Putamen (tissue), 1 donor: ENCODE data around the gene UBR4.
A peak's percentile ranks its signal among the peaks of the same experiment; 100 is the strongest.
"Not testable (repeated sequence)": the region's sequence is repeated elsewhere in the genome, so short reads cannot be mapped to it uniquely, and the experiment has no call there.

Source experiments
- DNase-seq: peaks from one replicate; pipeline ENCODE4 v3.0.0-alpha.2; 2016; ENCODE audit warnings: low spot score

The UBR4 gene

GRCh38 chr1:19209990-19210771, at the start of gene UBR4:
Gene UBR4 (minus strand): TSS chr1:19210266. CDS start chr1:19210248, 18 bp downstream.
- DNase-seq: peak; percentile 94

GRCh38 chr1:19258353-19258752, 48.3 kb upstream of the UBR4 start:
- DNase-seq: no peak

DNA sequence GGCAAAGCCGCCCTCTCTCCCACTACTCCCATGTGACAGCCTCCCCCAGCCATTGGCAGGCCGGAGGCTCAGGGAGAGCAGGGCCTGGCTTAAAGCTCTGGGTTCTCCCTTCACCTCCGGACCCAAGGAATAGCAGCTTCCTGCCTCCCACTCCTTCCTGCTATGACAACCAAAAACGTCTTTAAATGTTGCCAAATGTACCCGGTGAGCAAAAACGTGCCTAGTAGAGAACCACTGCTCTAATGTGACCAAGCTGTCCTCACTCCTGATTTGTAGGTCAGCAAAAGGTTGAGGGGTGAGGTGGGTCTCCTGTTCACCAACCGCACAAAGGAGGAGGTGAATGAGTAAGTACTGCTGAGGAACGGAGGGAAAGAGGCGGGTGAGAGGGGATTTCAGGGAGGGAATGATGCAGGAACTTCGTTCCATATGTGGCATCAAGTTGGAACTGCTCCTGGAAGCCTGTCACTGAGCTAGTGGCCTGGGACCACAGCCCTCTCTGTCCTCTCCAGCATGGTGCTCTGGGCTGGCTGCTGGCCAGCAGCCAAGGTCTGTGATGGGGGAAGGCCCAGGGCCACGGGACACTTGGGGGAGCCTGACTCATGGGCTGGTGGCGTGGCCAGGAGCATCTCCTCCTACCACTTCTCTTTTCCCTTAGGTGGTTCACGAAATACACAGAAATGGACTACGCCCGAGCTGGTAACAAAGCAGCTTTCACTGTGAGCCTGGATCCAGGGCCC, 47.3 kb upstream of the UBR4 start:
- DNase-seq: no peak

GRCh38 chr1:19256301-19256700, 46.2 kb upstream of the UBR4 start:
- DNase-seq: not testable (repeated sequence)

DNA sequence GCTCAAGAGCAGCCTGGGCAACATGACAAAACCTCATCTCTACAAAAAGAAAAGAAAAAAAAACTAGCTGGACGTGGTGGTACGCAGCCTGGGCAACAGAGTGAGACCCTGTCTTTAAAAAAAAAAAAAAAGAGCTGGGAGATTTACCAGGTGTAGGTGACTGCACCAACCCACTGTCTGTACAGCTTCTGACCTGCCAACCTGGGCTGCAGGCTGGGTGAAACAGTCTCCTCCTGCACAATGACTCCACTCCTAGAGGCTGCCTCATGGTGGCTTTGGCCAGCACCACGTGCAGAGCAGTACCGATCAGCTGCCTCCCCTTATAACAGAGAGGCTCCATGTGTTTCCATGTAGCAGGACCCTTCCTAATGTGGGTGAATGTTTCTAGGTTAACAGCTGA, 45.2 kb upstream of the UBR4 start:
- DNase-seq: no peak

GRCh38 chr1:19254416-19254815, 44.4 kb upstream of the UBR4 start:
- DNase-seq: peak; percentile 12

DNA sequence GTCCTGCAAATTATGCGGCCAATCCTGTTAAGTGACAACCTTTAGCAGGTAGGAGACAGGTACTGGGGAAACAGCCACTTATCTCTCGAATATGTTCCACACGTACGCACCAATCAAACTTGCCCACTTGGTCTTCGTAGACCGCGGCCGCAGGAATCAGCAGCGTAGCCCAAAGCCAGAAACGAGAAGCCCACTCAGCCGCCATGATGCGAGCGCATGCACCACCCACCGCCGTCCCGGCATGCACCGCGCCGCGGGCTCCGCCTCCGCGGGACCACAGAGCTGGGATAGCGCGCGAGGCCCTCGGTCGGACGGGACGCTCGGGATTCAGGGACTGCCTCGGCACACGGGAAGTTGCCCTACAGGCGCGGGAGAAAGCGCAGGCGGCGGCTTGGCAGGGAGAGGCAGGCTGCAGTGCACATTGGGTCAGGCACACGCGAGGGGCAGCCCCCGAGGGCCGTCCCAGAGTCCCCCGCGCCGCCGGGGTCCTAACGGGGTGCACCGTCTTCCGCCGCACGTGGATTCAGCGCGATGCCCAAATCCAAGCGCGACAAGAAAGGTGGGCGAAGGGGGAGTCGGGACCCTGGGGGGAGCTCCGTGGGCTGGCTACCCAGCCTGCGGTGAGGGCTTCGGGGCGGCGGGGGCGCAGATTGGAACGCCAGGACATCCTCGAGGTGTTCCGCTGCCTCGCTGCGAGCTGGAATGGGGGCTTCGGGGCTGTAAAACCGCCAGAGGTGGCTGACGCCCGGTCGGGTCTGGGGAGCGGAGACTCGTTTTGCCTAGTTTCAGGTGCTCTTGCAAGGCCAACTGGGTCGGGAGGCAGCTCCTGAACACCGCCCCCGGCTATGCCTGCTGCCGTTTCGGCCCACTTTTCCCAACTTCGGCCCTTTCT, 41.5 kb upstream of the UBR4 start, which contains the start of the genes EMC1 and MRTO4:
Gene EMC1 (minus strand): TSS at position 220 of the 892 bp plus-strand sequence. CDS start 15 bp downstream, at position 205.
Gene MRTO4 (plus strand): TSS at position 501 of the 892 bp plus-strand sequence. CDS start 31 bp downstream, at position 532.
- peak; percentile 82 for DNase-seq

- DNase-seq: no peak
Observed at GRCh38 chr1:19250629-19251304, 40.7 kb upstream of the UBR4 start.

DNA sequence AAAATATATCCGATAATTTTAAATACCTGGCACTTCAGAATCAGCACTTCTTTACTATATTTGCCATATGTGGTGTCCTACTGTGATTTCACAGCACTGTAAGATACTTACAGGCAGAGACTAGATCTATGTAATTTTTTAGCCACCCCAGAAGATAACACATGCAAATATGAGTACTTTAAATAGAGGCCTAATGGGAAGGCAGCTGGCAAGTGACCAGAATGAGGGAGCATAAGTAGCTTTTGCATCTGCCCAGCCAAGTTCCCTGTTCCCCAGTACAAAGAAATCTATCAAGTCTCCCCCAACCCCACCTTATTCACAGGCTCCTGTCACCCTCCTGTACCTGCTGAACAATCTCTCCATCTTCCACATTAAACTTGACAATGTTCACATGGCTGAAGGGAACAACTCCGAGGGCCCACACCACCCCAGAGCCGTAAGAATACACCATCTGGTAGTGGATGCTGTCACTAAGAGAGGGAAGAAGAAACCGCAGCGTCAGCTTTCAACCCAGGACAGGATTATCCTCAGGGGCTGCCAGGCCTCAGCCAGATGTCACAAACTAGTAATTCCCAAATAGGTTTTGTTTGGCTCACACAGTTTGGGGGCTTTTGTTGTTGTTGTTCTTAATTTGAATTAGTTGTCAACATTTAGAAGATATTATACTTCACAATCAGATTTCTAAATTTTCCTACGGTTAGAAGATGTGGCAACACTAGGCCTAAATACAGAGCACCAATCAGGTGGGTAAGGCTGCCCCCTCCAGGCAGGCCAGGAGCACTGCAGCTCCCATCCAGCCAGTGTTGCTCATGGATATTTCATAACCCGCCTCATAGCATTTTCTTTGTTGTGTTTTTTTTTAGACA, 30.8 kb upstream of the UBR4 start:
- DNase-seq: peak; percentile 44

- no peak for DNase-seq
Observed at GRCh38 chr1:19239876-19240275, 29.8 kb upstream of the UBR4 start.

- no peak for DNase-seq
Observed at GRCh38 chr1:19234224-19234623, 24.2 kb upstream of the UBR4 start.

DNA sequence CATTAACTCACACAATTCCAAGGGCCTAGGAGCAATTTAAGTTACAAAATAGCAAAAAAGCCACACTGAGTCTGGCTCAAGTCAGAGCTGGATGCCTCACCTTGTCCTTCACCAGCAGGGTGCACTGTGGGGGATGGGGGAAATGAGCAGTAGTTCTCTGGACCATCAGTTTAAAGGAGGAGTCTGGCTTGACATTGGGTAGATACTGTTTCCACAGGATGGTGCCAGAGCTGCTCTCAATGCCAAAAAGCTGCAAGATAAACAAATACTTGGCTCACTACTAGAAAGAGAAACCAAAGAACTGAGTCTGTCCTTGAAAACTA, 22.4 kb upstream of the UBR4 start:
- no peak for DNase-seq

DNA sequence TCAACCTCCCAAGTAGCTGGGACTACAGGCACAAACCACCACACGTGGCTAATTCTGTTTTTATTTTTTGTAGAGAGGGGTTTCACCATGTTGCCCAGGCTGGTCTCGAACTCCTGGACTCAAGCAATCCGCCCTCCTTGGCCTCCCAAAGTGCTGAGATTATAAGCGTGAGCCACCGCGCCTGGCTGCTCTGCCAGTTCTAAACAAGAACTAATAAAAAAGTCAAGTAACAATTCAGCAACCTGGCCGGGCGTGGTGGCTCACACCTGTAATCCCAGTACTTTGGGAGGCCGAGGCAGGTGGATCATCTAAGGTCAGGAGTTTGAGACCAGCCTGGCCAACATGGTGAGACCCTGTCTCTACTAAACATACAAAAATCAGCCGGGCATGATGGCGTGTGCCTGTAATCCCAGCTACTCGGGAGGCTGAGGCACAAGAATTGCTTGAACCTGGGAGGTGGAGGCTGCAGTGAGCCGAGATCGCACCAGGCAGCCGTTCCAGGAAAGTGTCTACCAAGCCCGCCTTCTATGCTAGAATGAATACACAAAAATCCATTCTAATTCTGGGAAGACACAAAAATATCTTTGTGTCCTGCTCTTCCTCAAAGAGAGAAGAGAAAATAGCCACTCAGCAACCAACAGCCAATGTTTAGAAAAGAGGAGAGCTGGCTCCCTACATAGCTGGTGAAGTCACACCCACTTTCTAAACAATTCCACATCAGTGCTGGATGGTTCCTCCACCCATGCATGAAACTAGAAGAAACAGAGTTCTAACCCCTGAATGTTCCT, 21.9 kb upstream of the UBR4 start:
- DNase-seq: peak; percentile 23

- no peak for DNase-seq
Observed at GRCh38 chr1:19229828-19230325, 19.8 kb upstream of the UBR4 start.

- no peak for DNase-seq
Observed at GRCh38 chr1:19229229-19229628, 19.2 kb upstream of the UBR4 start.

- DNase-seq: no peak
Observed at GRCh38 chr1:19222979-19223824, 13.1 kb upstream of the UBR4 start.

GRCh38 chr1:19222573-19222972, 12.5 kb upstream of the UBR4 start:
- no peak for DNase-seq

DNA sequence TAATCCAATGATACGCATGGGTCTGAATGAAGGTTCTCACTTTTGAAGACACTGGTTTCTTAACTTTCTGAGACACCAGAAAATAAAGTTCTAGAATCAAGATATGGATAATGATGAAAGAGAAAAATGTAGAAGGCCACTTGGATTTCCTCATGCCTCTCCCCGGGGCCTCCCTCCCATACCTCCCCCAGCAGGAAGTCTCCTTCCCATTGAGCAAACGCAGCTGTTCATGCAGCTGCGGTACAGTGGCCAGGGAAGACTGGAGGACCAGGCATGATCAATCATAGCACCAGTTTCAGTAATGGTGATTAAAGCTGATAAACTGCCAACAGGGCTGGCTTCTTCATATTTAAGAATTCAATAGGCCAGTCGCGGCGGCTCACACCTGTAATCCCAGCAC, 10.9 kb upstream of the UBR4 start:
- no peak for DNase-seq
